Trophoblast cell (in vitro differentiated cells and primary cell): Measurements from ENCODE around the gene CACNA2D2.

ENCODE experiments used
- DNase-seq, 2 donors: peaks; one replicate each; pipeline ENCODE4 v3.0.0-alpha.2; 2016
- H2AFZ ChIP-seq: 2 replicates; pipeline ENCODE4 v1.6.1; 2013; ENCODE audit warnings: low read length, moderate library complexity, mild to moderate bottlenecking; ENCODE audit not compliant: insufficient read depth, poor library complexity
- H2AK5ac ChIP-seq: 2 replicates; pipeline ENCODE4 v1.6.1; 2013; ENCODE audit warnings: mild to moderate bottlenecking, low read length
- H2BK120ac ChIP-seq: 2 replicates; pipeline ENCODE4 v1.6.1; 2013; ENCODE audit warnings: low read length, mild to moderate bottlenecking, moderate library complexity; ENCODE audit not compliant: insufficient read depth, poor library complexity
- H2BK12ac ChIP-seq: 2 replicates; pipeline ENCODE4 v1.6.1; 2013; ENCODE audit warnings: mild to moderate bottlenecking, low read length, moderate library complexity
- H2BK5ac ChIP-seq: 2 replicates; pipeline ENCODE4 v1.6.1; 2013; ENCODE audit warnings: low read length, low read depth, moderate library complexity, mild to moderate bottlenecking; ENCODE audit not compliant: poor library complexity
- H3K14ac ChIP-seq: 2 replicates; pipeline ENCODE4 v1.6.1; 2013; ENCODE audit warnings: mild to moderate bottlenecking, low read length
- H3K18ac ChIP-seq: 2 replicates; pipeline ENCODE4 v1.6.1; 2013; ENCODE audit warnings: mild to moderate bottlenecking, low read length
- H3K23ac ChIP-seq: 2 replicates; pipeline ENCODE4 v1.6.1; 2013; ENCODE audit warnings: low read length
- H3K27ac ChIP-seq: 2 replicates; pipeline ENCODE4 v1.5.1; 2013; ENCODE audit warnings: low read depth, mild to moderate bottlenecking, inconsistent platforms, low read length, moderate library complexity
- H3K27me3 ChIP-seq: 2 replicates; pipeline ENCODE4 v1.6.1; 2013; ENCODE audit warnings: inconsistent platforms, mild to moderate bottlenecking, low read length, moderate library complexity; ENCODE audit not compliant: insufficient read depth
- H3K36me3 ChIP-seq, 2 experiments: 1 replicate in 1 of 2; 2 replicates in 1 of 2; pipeline ENCODE4 v1.6.1; 2013; ENCODE audit warnings: low read length in 2 of 2, mild to moderate bottlenecking in 2 of 2, moderate library complexity in 1 of 2; ENCODE audit not compliant: insufficient read depth in 2 of 2, control insufficient read depth in 1 of 2
- H3K4ac ChIP-seq: 2 replicates; pipeline ENCODE4 v1.6.1; 2013; ENCODE audit warnings: low read depth, mild to moderate bottlenecking, low read length, moderate library complexity
- H3K4me1 ChIP-seq, 2 experiments: 1 replicate in 1 of 2; 2 replicates in 1 of 2; pipeline ENCODE4 v1.6.1; 2013; ENCODE audit warnings: low read length in 2 of 2, mild to moderate bottlenecking in 2 of 2, moderate library complexity in 1 of 2; ENCODE audit not compliant: insufficient read depth in 2 of 2, control insufficient read depth in 1 of 2
- H3K4me2 ChIP-seq: 2 replicates; pipeline ENCODE4 v1.6.1; 2013; ENCODE audit warnings: inconsistent platforms, mild to moderate bottlenecking, low read length, moderate library complexity
- H3K4me3 ChIP-seq: 2 replicates; pipeline ENCODE4 v1.5.1; 2013; ENCODE audit warnings: mild to moderate bottlenecking, low read depth, low read length, inconsistent platforms
- H3K79me1 ChIP-seq: one replicate; pipeline ENCODE4 v1.6.1; 2013; ENCODE audit warnings: low read length
- H3K79me2 ChIP-seq: 2 replicates; pipeline ENCODE4 v1.6.1; 2013; ENCODE audit warnings: low read length, mild to moderate bottlenecking; ENCODE audit not compliant: control insufficient read depth, insufficient read depth, poor library complexity
- H3K9ac ChIP-seq: 2 replicates; pipeline ENCODE4 v1.6.1; 2013; ENCODE audit warnings: mild to moderate bottlenecking, low read length
- H3K9me3 ChIP-seq: 2 replicates; pipeline ENCODE4 v1.6.1; 2013; ENCODE audit warnings: low read depth, mild to moderate bottlenecking, control low read depth, inconsistent platforms, low read length; ENCODE audit not compliant: insufficient read depth
- H4K12ac ChIP-seq: 2 replicates; pipeline ENCODE4 v1.6.1; 2013; ENCODE audit warnings: low read depth, mild to moderate bottlenecking, low read length, moderate library complexity
- H4K8ac ChIP-seq: 2 replicates; pipeline ENCODE4 v1.6.1; 2013; ENCODE audit warnings: low read depth, mild to moderate bottlenecking, low read length, moderate library complexity
- H4K91ac ChIP-seq: one replicate; pipeline ENCODE4 v1.6.1; 2013; ENCODE audit warnings: low read depth, mild to moderate bottlenecking, low read length, moderate library complexity
- WGBS: extraction: QIAGEN DNeasy Blood & Tissue Kit; methylation state at CpG from one replicate; pipeline ENCODE4 v1.1.7; 2013; ENCODE audit warnings: missing lambda C conversion rate; ENCODE audit not compliant: insufficient read length, insufficient coverage; ENCODE audit errors: extremely low coverage; 5-methylcytosine and 5-hydroxymethylcytosine counted together

The CACNA2D2 gene

GRCh38 chr3:50339485-50340146 lies 163.8 kb downstream of the CACNA2D2 start:
- peaks cover 6% of the 10 kb centered on the region for H3K9me3 ChIP-seq
- no peak overlapping the region for H4K8ac ChIP-seq
- no peak overlapping the region for H4K91ac ChIP-seq

DNA sequence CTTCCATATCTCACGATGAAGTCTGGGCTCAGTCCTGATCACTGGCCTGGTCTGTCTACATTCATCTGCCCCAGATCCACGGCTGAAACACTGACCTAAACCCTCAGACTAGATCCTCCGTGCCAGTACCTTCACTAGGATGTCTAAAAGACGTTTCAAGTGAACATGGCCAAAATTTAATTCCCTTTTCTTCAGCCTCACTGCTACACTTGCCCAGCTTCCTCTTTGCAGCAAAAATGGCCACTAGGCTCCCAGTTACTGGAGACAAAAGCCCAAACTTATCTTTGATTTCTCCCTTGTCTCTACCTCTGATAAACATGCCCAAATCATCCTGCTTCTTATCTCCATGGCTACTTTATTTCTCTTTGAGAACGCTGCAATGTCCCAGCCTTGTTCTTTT lies 164.5 kb downstream of the CACNA2D2 start:
- Histone ChIP-seq H2BK12ac (no peak overlapping the region), H3K4me2 (no peak overlapping the region), H4K12ac (no peak overlapping the region), H3K18ac (no peak overlapping the region), H2AFZ (no peak overlapping the region), H3K4me3 (no peak overlapping the region), H4K91ac (no peak overlapping the region), H2BK5ac (no peak overlapping the region), H3K23ac (no peak overlapping the region), H4K8ac (no peak overlapping the region), H3K14ac (no peak overlapping the region), H3K9ac (no peak overlapping the region), H3K9me3 (peaks cover 6% of the 10 kb centered on the region), H3K79me1 (peaks cover 12% of the 10 kb centered on the region), H3K4me1 (peaks cover 20 to 23% of the 10 kb centered on the region in 2 experiments), H3K36me3 (peaks cover 5 to 9% of the 10 kb centered on the region in 2 experiments), H3K27ac (no peak overlapping the region), H3K4ac (no peak overlapping the region), H3K79me2 (peaks cover 19% of the 10 kb centered on the region), H2BK120ac (no peak overlapping the region), H2AK5ac (no peak overlapping the region), H3K27me3 (peaks cover 27% of the 10 kb centered on the region)
- no peak for DNase-seq
- WGBS: no CpG with 5 or more reads among the region's 5 CpGs

More at GRCh38 chr3:50339485-50340146, 163.8 kb downstream of the CACNA2D2 start:
- H3K4ac ChIP-seq: no peak overlapping the region
- no peak overlapping the region for H2AK5ac ChIP-seq
- H3K4me2 ChIP-seq: no peak overlapping the region
- H2BK120ac ChIP-seq: no peak overlapping the region
- H2AFZ ChIP-seq: no peak overlapping the region
- DNase-seq: no peak
- no peak overlapping the region for H2BK12ac ChIP-seq
- no peak overlapping the region for H3K14ac ChIP-seq
- H3K4me1 ChIP-seq: peaks cover 19 to 23% of the 10 kb centered on the region in 2 experiments
- H3K79me2 ChIP-seq: peaks cover 16% of the 10 kb centered on the region
- no peak overlapping the region for H4K12ac ChIP-seq
- no peak overlapping the region for H3K27ac ChIP-seq
- peaks cover 27% of the 10 kb centered on the region for H3K27me3 ChIP-seq
- H3K79me1 ChIP-seq: peaks cover 12% of the 10 kb centered on the region
- H3K18ac ChIP-seq: no peak overlapping the region
- H3K36me3 ChIP-seq: peaks cover 0 to 5% of the 10 kb centered on the region in 2 experiments
- WGBS: no CpG with 5 or more reads among the region's 14 CpGs
- H2BK5ac ChIP-seq: no peak overlapping the region
- no peak overlapping the region for H3K4me3 ChIP-seq
- no peak overlapping the region for H3K9ac ChIP-seq
- no peak overlapping the region for H3K23ac ChIP-seq

DNA sequence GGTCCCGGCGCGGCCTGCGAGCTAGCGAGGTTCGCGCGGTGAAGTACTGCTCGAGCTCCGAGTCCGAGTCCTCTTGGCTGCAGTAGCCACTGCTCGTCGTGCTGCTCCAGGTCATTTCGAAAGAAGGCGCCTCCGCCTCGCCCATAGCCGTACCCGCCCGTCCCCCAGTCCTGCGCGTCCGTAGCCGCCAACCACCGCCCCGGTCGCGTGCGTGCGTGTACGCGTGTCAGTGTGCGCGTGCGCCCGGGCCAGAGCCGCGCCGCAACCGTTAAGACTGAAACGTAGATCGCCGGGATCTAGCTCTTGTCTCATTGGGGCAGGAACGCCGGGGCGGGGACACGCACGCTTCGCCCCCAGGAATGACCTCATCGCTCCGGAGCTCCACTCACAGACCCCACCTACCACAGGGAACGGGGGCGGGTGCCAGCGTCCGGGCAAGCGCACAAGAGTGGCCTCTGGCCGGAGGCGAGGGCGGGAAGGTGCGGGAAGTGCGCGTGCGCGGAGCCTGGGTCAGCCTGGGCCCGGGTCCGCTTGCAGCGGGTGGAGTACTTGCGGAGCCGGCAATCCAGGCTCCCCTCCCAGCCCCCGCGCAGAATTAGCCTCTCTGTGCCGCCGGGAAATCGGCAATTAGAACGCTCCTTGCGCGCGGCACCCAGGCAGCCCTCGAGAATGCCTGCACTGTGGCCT lies 166.1 kb downstream of the CACNA2D2 start:
- Histone ChIP-seq H3K36me3 (peaks cover 8 to 15% of the 10 kb centered on the region in 2 experiments), H3K4me3 (peak overlapping the region; percentile 92), H3K9me3 (peaks cover 6% of the 10 kb centered on the region), H2AFZ (peak overlapping the region; percentile 91), H4K91ac (peak overlapping the region; percentile 96), H3K9ac (peak overlapping the region; percentile 89), H3K23ac (no peak overlapping the region), H3K4ac (peak overlapping the region; percentile 94), H2BK12ac (peak overlapping the region; percentile 9), H3K14ac (peak overlapping the region; percentile 97), H3K27me3 (peaks cover 27% of the 10 kb centered on the region), H2AK5ac (peak overlapping the region; percentile 95), H2BK120ac (peak overlapping the region; percentile 87), H4K8ac (peak overlapping the region; percentile 97), H3K4me1 (peaks cover 21 to 23% of the 10 kb centered on the region in 2 experiments), H3K79me2 (peaks cover 20% of the 10 kb centered on the region), H3K27ac (peak overlapping the region; percentile 92), H3K4me2 (peak overlapping the region; percentile 92), H2BK5ac (peak overlapping the region; percentile 86), H3K79me1 (peaks cover 12% of the 10 kb centered on the region), H4K12ac (peak overlapping the region; percentile 86), H3K18ac (peak overlapping the region; percentile 96)
- DNase-seq: peak; percentile 98
- no CpG with 5 or more reads among the region's 79 CpGs for WGBS

GRCh38 chr3:50336452-50337174 lies 166.8 kb downstream of the CACNA2D2 start:
- H4K91ac ChIP-seq: peak overlapping the region; percentile 92
- peak in 1 of 2 donors; percentile 58 for DNase-seq
- WGBS: no CpG with 5 or more reads among the region's 31 CpGs

More at GRCh38 chr3:50336452-50337174, 166.8 kb downstream of the CACNA2D2 start:
- H2BK5ac ChIP-seq: peak overlapping the region; percentile 86
- H3K9me3 ChIP-seq: peaks cover 6% of the 10 kb centered on the region
- peak overlapping the region; percentile 83 for H4K12ac ChIP-seq
- H3K79me2 ChIP-seq: peaks cover 20% of the 10 kb centered on the region
- H3K18ac ChIP-seq: peak overlapping the region; percentile 96
- H3K4me1 ChIP-seq: peaks cover 21 to 23% of the 10 kb centered on the region in 2 experiments
- peak overlapping the region; percentile 92 for H3K4me2 ChIP-seq
- peak overlapping the region; percentile 87 for H2BK120ac ChIP-seq
- peak overlapping the region; percentile 94 for H3K14ac ChIP-seq
- peak overlapping the region; percentile 85 for H2AK5ac ChIP-seq
- H3K23ac ChIP-seq: no peak overlapping the region
- peak overlapping the region; percentile 89 for H3K9ac ChIP-seq
- peaks cover 25% of the 10 kb centered on the region for H3K27me3 ChIP-seq
- peaks cover 15 to 22% of the 10 kb centered on the region in 2 experiments for H3K36me3 ChIP-seq
- peak overlapping the region; percentile 74 for H2AFZ ChIP-seq
- H3K79me1 ChIP-seq: peaks cover 12% of the 10 kb centered on the region
- peak overlapping the region; percentile 90 for H3K4ac ChIP-seq
- no peak overlapping the region for H2BK12ac ChIP-seq
- peak overlapping the region; percentile 92 for H3K4me3 ChIP-seq
- peak overlapping the region; percentile 91 for H4K8ac ChIP-seq
- H3K27ac ChIP-seq: peak overlapping the region; percentile 92
